ENCODE data around the gene CHRNG.
"Not testable (repeated sequence)": the region's sequence is repeated elsewhere in the genome, so short reads cannot be mapped to it uniquely, and the experiment has no call there.

The CHRNG gene

DNA sequence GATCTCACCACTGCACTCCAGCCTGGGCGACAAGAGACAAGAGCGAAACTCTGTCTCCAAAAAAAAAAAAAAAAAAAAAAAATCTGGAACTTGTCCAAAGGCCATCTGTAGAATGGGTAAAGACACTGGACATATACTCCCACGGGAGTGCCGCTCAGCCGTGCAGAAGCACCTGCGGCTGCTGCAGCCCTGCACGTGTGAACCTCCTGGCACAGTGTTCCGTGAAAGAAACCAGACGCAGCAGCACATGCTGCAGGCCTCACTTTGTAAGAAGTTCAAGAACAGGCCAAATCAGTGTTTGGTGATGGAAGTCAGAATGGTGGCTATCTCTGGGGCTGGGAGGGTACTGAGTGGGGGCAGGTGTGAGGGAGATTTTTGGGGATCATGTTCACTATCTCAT, 7.1 kb upstream of the CHRNG start:
- no peaks in the 10 kb centered on the region for H3K9me3 ChIP-seq (ENCODE audit: insufficient read depth, low read depth, low read length)
- peaks cover 7% of the 10 kb centered on the region for H3K4me1 ChIP-seq (ENCODE audit: insufficient read depth, low read length, poor library complexity, severe bottlenecking)
- no peaks in the 10 kb centered on the region for H3K79me2 ChIP-seq (ENCODE audit: insufficient read depth, low read length)
- H2AFZ ChIP-seq (ENCODE audit: low read length) = no peak overlapping the region
- H4K20me1 ChIP-seq (ENCODE audit: insufficient read depth, low read length, poor library complexity, severe bottlenecking) = no peaks in the 10 kb centered on the region
- no peak overlapping the region for H3K4me2 ChIP-seq (ENCODE audit: low read depth, low read length, poor library complexity, severe bottlenecking)
- H3K36me3 ChIP-seq (ENCODE audit: insufficient read depth, low read length) = no peaks in the 10 kb centered on the region
- H3K9ac ChIP-seq (ENCODE audit: low read depth, low read length, poor library complexity, severe bottlenecking) = no peak overlapping the region
- H3F3A ChIP-seq (ENCODE audit: low read depth) = no peaks in the 10 kb centered on the region
- TF ChIP-seq EZH2phosphoT487 (IDR thresholded peaks at IDR 0.05; ENCODE audit: borderline replicate concordance) = no peak
- H3K9me2 ChIP-seq (replicated peaks; ENCODE audit: low read depth, low read length) = no peaks in the 10 kb centered on the region
- no peaks in the 10 kb centered on the region for H3K27me3 ChIP-seq (ENCODE audit: insufficient read depth, low read length, poor library complexity, severe bottlenecking)
- no peak overlapping the region for H3K4me3 ChIP-seq (ENCODE audit: low read length, poor library complexity, severe bottlenecking)

DNA sequence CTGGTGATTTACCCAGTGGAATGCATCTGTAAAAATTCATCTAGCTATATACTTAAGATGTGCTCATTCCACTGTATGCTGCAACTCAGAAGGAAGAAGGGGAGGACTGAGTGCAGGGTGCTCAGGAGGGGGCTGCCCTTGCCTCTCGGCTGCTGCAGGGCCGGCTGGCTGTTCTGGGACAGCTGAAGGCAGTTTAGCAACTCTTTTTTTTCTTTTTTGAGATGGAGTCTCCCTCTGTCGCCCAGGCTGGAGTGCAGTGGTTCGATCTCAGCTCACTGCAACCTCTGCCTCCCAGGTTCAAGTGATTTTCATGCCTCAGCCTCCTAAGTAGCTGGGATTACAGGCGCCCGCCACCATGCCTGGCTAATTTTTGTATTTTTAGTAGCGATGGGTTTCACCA, 6.7 kb upstream of the CHRNG start:
- not testable (repeated sequence) for H3K9me3 ChIP-seq (ENCODE audit: insufficient read depth, low read depth, low read length); H3K9ac ChIP-seq (ENCODE audit: low read depth, low read length, poor library complexity, severe bottlenecking); H3K36me3 ChIP-seq (ENCODE audit: insufficient read depth, low read length); H3K4me3 ChIP-seq (ENCODE audit: low read length, poor library complexity, severe bottlenecking); H3K4me1 ChIP-seq (ENCODE audit: insufficient read depth, low read length, poor library complexity, severe bottlenecking); H3F3A ChIP-seq (ENCODE audit: low read depth); H3K79me2 ChIP-seq (ENCODE audit: insufficient read depth, low read length); H3K27me3 ChIP-seq (ENCODE audit: insufficient read depth, low read length, poor library complexity, severe bottlenecking); H2AFZ ChIP-seq (ENCODE audit: low read length); H4K20me1 ChIP-seq (ENCODE audit: insufficient read depth, low read length, poor library complexity, severe bottlenecking); H3K9me2 ChIP-seq (replicated peaks; ENCODE audit: low read depth, low read length); H3K4me2 ChIP-seq (ENCODE audit: low read depth, low read length, poor library complexity, severe bottlenecking)

DNA sequence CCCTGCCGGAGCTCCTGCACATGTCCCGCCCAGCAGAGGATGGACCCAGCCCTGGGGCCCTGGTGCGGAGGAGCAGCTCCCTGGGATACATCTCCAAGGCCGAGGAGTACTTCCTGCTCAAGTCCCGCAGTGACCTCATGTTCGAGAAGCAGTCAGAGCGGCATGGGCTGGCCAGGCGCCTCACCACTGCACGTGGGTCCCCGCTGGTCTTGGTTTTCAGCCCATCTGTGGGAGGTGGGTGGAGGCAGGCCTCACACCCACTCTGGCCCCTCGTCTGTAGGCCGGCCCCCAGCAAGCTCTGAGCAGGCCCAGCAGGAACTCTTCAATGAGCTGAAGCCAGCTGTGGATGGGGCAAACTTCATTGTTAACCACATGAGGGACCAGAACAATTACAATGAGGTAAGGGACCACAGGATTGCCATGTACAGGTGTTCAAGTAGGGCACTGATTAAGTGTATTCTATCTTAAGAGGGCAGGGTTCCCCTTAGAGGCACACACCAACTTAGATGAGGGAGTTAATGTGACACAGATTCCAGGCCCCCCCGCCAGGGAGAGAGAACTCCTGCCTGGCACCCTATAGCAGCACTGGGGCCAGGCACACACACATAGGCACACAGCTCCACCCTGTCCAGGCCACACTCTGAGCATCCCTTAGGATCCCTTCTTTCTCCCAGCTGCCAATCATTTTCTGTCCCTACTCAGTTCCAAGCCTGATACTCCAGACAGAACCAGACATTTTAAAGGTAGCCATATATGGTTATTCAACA, 5.4 kb upstream of the CHRNG start:
- H2AFZ ChIP-seq (ENCODE audit: low read length) = no peak overlapping the region
- H3K4me3 ChIP-seq (ENCODE audit: low read length, poor library complexity, severe bottlenecking) = no peak overlapping the region
- H3K27me3 ChIP-seq (ENCODE audit: insufficient read depth, low read length, poor library complexity, severe bottlenecking) = no peaks in the 10 kb centered on the region
- H3K9ac ChIP-seq (ENCODE audit: low read depth, low read length, poor library complexity, severe bottlenecking) = no peak overlapping the region
- H3K4me2 ChIP-seq (ENCODE audit: low read depth, low read length, poor library complexity, severe bottlenecking) = no peak overlapping the region
- H3K4me1 ChIP-seq (ENCODE audit: insufficient read depth, low read length, poor library complexity, severe bottlenecking) = no peaks in the 10 kb centered on the region
- no peaks in the 10 kb centered on the region for H3K9me3 ChIP-seq (ENCODE audit: insufficient read depth, low read depth, low read length)
- H3F3A ChIP-seq (ENCODE audit: low read depth) = no peaks in the 10 kb centered on the region
- H3K36me3 ChIP-seq (ENCODE audit: insufficient read depth, low read length) = no peaks in the 10 kb centered on the region
- H3K79me2 ChIP-seq (ENCODE audit: insufficient read depth, low read length) = no peaks in the 10 kb centered on the region
- H3K9me2 ChIP-seq (replicated peaks; ENCODE audit: low read depth, low read length) = no peaks in the 10 kb centered on the region
- TF ChIP-seq EZH2phosphoT487 (IDR thresholded peaks at IDR 0.05; ENCODE audit: borderline replicate concordance) = no peak
- TF ChIP-seq, protein P1, sequence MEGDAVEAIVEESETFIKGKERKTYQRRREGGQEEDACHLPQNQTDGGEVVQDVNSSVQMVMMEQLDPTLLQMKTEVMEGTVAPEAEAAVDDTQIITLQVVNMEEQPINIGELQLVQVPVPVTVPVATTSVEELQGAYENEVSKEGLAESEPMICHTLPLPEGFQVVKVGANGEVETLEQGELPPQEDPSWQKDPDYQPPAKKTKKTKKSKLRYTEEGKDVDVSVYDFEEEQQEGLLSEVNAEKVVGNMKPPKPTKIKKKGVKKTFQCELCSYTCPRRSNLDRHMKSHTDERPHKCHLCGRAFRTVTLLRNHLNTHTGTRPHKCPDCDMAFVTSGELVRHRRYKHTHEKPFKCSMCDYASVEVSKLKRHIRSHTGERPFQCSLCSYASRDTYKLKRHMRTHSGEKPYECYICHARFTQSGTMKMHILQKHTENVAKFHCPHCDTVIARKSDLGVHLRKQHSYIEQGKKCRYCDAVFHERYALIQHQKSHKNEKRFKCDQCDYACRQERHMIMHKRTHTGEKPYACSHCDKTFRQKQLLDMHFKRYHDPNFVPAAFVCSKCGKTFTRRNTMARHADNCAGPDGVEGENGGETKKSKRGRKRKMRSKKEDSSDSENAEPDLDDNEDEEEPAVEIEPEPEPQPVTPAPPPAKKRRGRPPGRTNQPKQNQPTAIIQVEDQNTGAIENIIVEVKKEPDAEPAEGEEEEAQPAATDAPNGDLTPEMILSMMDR (conservative IDR thresholded peaks at IDR 0.05; ENCODE audit: low read length) = no peak
- no peaks in the 10 kb centered on the region for H4K20me1 ChIP-seq (ENCODE audit: insufficient read depth, low read length, poor library complexity, severe bottlenecking)

DNA sequence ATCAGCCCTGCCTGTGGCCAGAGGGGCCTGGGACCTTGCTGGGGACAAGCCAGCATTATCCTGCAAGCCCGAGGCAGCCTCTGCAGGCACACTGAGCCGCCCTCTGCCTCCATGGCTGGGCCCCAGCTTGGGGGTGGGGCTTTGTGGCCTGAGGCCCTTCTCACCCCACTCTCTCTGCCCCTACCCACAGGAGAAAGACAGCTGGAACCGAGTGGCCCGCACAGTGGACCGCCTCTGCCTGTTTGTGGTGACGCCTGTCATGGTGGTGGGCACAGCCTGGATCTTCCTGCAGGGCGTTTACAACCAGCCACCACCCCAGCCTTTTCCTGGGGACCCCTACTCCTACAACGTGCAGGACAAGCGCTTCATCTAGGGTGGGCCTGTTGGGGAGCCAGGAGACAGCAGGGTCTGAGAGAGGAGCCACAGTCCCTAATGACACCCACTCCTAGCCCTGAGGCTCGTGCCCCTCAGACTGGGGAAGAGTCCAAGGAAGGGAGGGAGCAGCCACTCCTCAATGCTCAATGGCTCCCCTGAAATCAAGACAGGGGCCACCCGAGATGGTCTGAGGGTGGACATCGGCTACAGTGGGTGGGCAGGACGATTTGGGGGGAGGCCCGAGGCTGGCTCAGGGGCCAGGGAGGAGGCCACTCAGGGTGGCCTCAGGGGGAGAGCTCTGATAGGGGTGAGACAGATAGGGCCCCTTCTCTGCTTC, 4.4 kb upstream of the CHRNG start:
- H3K9me3 ChIP-seq (ENCODE audit: insufficient read depth, low read depth, low read length) = no peaks in the 10 kb centered on the region
- H3K79me2 ChIP-seq (ENCODE audit: insufficient read depth, low read length) = no peaks in the 10 kb centered on the region
- H3K4me3 ChIP-seq (ENCODE audit: low read length, poor library complexity, severe bottlenecking) = no peak overlapping the region
- H3K27me3 ChIP-seq (ENCODE audit: insufficient read depth, low read length, poor library complexity, severe bottlenecking) = no peaks in the 10 kb centered on the region
- H3K9ac ChIP-seq (ENCODE audit: low read depth, low read length, poor library complexity, severe bottlenecking) = no peak overlapping the region
- H4K20me1 ChIP-seq (ENCODE audit: insufficient read depth, low read length, poor library complexity, severe bottlenecking) = no peaks in the 10 kb centered on the region
- H3K4me2 ChIP-seq (ENCODE audit: low read depth, low read length, poor library complexity, severe bottlenecking) = no peak overlapping the region
- H3K4me1 ChIP-seq (ENCODE audit: insufficient read depth, low read length, poor library complexity, severe bottlenecking) = no peaks in the 10 kb centered on the region
- H3K36me3 ChIP-seq (ENCODE audit: insufficient read depth, low read length) = no peaks in the 10 kb centered on the region
- TF ChIP-seq, protein P1 (conservative IDR thresholded peaks at IDR 0.05; ENCODE audit: low read length) = no peak
- TF ChIP-seq EZH2phosphoT487 (IDR thresholded peaks at IDR 0.05; ENCODE audit: borderline replicate concordance) = no peak
- no peak overlapping the region for H2AFZ ChIP-seq (ENCODE audit: low read length)
- H3F3A ChIP-seq (ENCODE audit: low read depth) = no peaks in the 10 kb centered on the region
- H3K9me2 ChIP-seq (replicated peaks; ENCODE audit: low read depth, low read length) = no peaks in the 10 kb centered on the region

Measured in Loucy (cell line).